ENCODE results near the gene SORL1.
"Not testable (repeated sequence)": the region's sequence is repeated elsewhere in the genome, so short reads cannot be mapped to it uniquely, and the experiment has no call there.

Gene SORL1, protein sequence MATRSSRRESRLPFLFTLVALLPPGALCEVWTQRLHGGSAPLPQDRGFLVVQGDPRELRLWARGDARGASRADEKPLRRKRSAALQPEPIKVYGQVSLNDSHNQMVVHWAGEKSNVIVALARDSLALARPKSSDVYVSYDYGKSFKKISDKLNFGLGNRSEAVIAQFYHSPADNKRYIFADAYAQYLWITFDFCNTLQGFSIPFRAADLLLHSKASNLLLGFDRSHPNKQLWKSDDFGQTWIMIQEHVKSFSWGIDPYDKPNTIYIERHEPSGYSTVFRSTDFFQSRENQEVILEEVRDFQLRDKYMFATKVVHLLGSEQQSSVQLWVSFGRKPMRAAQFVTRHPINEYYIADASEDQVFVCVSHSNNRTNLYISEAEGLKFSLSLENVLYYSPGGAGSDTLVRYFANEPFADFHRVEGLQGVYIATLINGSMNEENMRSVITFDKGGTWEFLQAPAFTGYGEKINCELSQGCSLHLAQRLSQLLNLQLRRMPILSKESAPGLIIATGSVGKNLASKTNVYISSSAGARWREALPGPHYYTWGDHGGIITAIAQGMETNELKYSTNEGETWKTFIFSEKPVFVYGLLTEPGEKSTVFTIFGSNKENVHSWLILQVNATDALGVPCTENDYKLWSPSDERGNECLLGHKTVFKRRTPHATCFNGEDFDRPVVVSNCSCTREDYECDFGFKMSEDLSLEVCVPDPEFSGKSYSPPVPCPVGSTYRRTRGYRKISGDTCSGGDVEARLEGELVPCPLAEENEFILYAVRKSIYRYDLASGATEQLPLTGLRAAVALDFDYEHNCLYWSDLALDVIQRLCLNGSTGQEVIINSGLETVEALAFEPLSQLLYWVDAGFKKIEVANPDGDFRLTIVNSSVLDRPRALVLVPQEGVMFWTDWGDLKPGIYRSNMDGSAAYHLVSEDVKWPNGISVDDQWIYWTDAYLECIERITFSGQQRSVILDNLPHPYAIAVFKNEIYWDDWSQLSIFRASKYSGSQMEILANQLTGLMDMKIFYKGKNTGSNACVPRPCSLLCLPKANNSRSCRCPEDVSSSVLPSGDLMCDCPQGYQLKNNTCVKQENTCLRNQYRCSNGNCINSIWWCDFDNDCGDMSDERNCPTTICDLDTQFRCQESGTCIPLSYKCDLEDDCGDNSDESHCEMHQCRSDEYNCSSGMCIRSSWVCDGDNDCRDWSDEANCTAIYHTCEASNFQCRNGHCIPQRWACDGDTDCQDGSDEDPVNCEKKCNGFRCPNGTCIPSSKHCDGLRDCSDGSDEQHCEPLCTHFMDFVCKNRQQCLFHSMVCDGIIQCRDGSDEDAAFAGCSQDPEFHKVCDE (N-terminal part only)

DNA sequence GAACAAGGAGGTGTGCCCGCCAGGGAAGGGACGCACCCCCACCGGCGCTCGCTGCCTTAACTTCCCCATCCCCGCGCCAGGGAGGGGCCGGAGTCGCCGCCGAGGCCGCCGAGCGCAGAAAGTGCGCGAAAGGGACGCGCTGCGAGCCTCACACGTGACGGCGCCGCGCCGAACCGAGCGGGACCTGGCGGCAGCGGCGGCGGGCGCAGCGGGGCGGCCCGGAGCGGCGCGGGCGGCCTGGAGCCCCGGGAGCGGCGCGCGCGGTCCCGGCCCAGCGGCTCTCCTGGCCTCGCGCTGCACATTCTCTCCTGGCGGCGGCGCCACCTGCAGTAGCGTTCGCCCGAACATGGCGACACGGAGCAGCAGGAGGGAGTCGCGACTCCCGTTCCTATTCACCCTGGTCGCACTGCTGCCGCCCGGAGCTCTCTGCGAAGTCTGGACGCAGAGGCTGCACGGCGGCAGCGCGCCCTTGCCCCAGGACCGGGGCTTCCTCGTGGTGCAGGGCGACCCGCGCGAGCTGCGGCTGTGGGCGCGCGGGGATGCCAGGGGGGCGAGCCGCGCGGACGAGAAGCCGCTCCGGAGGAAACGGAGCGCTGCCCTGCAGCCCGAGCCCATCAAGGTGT, at the start of gene SORL1:
Gene SORL1 (plus strand): TSS at position 329 of the 623 bp plus-strand sequence. CDS start 18 bp downstream, at position 347.
- DNase-seq: peak; percentile 44

DNA sequence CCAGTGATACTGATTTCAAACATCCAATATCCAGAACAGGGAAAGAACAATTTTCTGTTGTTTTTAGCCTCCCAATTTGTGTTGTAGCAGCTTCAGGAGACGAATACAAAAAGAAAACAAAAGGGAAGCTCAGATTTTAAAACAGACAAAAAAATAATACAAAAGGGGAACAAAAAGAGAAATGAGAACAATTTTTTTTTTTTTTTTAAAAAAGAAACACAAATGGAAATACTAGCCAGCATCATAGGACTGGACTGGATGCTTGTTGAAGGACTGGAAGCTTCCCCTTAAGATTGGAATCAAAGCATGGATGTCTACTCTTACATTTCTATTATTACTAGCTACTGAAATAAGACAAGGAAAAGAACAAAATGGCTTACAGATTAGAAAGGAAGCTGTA, 46.5 kb upstream of the SORL1 start:
- peak; percentile 57 for DNase-seq

DNA sequence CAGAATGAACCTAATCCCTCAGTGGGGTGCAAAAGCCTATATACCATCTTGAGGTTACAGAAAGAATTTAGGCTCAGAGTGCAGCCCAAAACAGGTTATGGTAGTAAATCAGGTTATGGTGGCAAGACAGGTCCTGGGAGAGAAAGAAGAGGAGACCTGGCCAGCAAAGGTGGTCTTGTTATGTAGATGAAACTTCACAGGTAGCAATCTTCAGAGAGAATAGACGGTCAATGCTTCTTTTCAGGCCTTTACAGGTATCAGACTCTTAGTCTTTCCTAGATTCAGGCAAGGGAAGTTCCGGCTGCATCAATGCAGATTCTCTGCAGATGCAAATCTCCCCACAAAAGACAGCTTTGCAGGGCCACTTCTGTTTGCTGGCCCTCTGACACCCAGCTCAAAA, 45.8 kb upstream of the SORL1 start:
- no peak for DNase-seq

DNA sequence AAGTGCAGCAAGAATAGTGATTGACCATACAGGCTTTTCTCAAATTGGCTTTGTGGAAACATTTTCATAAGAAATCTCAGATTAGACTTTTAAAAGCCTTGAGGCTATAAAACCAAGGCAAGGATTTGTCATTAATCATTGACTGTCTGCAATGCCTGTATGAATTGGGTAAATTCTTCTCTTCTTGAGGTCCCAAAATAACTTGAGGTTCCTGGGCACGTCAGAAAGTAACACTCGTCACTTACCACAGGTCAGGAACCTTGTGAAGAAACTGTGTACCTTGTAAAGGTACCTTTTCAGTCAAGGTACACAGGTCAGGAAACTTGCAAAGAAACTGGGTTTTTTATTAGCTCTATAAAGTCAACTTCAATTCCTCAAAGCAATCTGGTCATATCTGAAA, 43.3 kb upstream of the SORL1 start:
- DNase-seq: no peak

DNA sequence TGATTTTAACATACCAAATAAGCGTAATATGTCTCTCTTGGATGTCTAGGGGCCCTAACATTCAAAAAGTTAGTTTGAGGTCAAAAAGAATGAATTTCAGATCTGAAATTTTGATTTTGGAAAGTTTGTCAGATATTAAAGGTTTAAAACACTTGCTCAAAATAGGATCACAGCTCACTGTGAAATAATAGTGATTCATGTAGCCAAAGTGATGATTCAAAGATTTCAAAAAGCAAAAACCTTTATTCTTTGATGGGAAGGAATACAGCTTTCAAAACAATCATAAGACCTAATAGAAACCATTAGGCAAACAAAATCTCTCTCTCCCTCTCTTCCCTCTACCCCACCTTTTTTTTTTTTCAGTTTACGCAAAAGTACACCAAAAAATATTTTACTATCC, 42.1 kb upstream of the SORL1 start:
- DNase-seq: not testable (repeated sequence)

DNA sequence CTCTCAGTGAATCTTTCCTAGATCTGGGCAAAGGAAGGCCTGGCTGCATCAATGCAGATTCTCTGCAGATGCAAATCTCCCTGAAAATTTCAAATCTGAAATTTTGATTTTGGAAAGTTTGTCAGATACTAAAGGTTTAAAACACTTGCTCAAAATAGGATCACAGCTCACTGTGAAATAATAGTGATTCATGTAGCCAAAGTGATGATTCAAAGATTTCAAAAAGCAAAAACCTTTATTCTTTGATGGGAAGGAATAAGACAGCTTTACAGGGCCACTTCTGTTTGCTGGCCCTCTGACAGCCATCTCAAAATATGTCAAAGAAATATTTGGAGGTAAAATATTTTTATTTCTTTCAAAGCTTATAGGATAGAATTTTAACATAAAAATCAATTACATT, 40.8 kb upstream of the SORL1 start:
- not testable (repeated sequence) for DNase-seq

DNA sequence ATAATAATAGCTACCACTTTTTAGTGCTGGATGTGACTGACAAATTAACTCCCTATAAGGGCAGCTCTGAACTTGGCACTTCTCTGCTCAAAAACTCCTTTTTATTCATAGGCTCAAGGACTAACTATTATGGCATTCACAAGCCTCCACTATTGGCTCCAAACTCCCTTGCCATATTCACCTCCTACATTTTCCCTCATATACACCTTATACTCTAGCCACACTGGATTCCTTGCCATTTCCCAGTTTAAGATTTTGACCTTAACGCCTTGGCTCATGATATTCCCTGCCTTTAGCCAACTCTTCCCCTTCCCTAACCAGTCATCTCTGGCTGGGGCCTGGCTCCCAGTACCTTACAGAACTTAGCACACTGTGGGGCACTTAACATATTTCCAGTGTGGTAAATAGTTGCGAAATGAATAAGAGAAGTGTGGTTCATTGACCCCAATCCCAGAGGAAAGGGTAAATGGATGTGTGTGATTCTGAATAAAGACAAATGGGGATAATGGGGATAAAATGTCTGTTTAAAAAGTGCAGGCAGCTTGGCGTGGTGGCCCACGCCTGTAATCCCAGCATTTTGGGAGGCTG, 40.0 kb upstream of the SORL1 start:
- DNase-seq: no peak

DNA sequence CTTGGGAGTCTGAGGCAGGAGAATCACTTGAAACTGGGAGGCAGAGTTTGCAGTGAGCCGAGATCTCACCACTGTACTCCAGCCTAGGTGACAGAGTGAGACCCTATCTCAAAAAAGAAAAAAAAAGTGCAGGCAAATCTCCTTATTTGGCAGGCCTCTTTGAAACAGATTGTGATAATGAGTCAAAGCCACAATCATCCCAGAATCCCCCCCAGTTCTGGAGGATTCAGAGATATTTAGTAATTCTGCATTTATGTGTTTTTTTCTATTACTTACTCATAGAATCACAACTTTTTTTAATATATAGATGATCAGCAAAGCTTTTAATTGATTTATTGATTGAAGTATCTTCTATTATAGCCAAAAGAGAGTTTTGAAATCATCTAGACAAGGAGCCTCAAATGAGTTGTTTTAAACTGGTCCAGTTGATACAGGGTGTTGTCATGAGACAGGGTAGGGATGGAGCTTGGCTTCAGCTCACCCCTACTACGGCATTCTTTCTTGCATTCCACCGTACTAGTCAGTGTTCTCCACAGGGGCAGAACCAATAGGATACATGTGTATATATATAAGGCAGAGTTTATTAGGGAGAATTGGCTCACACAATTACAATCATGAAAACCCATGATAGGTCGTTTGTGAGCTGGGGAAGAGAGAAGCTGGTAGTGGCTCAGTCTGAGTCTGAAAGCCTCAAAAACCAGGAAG, 39.3 kb upstream of the SORL1 start:
- DNase-seq: no peak

DNA sequence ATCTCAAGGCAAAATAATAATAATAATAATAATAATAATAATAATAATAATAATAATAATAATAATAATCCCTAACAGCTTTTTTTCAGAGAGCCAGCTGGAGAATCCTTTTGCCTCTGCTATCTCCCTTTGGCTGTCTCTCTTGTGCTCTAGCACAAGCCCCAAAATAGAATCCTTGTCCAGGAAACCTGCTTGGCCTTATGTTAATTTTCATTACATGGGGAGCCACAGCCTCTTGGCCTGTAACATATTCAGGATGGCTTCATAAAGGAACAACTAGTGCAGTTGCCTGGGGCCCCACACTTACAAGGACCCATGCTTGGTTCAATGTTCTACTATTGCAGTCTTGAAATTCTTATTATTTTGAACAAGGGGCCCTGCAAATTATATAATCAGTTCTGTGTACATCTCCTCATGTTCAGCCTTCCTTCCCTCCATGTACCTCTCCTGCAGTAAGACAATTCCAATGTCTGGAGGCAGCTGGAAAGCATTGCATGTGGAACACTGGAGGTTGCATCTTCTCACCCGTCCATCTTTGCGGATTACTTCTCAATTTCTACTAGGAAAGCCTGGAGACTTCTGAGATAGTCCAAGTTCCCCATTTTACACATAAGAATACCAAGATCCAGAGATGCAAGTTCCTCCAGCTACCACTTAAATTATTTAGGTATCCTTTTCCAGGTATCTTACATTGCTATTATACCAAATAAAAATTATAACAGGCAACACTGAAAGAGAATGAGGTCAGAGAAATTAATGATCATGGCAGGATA, 37.8 kb upstream of the SORL1 start:
- DNase-seq: peak; percentile 43

DNA sequence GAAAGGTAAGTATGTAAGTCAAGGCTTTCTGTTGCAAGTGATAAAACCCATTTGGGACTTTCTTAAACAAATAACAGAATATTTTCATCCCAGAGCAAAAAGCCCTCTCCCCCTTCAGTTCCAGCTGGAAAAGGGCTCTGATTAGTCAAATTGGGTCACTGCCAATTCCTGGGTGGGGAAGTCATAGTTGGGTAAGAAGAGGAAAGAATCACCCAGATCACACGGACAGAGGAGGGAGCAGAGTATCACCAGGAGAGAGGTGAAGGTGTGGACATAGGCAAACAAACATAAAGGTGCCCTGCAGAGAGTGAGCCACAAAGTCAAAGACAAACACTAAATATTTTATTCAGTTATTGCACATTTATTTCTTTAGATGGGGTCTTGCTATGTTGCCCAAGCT, 36.3 kb upstream of the SORL1 start:
- peak; percentile 55 for DNase-seq

DNA sequence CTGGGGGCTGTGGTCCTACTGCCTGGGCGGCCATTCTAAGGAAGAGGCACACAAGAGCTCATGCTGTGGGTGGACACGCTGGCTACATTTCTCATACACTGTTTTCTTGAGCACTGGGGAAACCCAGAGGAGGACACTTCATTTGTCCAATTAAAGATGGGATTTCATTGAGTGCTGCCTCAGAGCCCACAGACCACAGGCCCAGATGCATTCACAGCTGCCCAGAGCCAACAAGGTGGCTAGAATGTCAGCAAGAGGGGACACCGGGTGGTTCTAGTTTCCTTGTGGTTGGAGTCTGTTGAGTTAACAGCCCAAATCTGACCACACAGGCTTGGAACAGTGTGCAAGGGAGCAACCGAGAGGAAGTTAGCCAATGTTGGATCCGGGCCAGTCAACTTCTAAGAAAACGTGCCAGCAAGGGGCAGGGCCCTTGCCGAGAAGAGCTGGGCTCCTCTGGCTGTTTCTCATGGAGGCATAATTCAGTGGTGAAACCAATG, 35.0 kb upstream of the SORL1 start:
- DNase-seq: peak; percentile 90

DNA sequence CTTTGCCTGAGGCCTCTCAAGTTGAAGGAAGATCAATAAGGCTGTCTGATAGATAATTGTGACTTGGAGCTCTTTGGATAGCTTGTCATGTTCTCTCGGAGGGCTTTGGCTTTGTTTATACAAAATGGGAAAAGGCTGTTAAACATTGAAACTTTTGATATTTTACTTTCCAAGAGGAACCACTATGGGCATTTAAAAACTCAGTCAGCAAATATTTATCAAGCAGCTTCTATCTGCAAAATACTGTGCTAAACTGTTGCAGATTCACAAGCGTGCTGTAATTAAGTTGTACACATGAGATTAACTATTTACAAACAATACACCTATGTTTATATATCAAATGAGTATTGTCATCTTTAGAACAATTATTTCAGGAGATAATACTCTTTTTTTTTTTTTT, 34.5 kb upstream of the SORL1 start:
- DNase-seq: no peak

DNA sequence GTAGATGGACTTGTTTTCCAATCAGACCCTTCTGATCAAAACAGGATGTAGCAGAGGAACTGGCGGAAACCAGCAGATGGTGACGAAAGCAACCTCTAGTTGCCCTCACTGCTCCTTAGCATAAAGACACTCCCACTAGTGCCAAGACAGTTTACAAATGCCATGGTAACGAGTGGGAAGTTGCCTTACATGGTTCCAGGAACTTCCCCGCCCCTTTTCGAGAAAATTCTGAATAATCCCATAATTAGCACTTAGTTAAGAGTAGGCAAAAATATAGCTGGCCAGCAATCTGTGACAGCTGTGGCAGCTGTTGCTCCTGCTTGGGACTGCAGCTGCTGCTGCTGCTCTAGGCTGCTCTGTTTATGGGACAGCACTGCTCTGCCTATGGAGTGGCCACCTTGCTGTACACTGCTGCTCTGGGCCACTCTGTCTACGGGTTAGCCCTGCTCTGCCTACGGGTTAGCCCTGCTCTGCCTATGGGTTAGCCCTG, 33.4 kb upstream of the SORL1 start:
- DNase-seq: peak; percentile 93

DNA sequence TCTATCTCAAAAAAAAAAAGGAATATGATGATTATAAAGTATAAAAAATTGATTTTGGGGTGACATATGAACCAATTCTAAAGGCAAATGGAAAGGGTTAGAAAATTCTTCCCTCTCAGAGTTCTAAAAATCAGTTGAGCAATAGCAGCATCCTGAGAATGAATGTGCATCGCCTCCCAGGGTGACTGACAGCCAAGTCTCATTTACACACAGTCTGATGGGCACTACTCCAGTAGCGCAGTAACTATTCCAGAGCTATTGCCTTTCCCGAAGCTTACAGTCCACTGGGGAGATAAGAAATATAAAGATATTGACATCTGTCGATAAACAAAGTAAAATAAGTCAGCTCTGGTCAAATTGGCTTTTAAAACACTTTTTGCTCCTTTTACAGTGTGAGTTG, 32.3 kb upstream of the SORL1 start:
- no peak for DNase-seq

DNA sequence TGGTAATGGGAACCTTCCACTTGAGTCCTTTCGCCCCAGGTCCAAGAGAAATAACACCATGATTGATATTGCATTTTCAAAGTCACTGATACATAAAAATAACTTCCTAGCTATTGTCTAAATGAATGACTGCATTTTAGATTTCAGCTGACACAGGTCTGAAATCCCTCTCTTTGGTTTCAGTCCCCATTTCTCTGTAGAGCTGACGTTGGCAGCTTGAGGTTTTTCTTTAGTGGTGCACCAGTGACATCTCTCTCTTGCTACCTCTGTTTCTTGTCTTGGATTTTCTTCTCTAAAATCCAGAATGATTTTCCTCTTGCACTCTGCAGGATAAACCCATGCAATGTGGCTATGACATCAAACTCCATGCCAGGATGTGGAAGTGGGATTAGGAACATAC, 31.7 kb upstream of the SORL1 start:
- DNase-seq: no peak

DNA sequence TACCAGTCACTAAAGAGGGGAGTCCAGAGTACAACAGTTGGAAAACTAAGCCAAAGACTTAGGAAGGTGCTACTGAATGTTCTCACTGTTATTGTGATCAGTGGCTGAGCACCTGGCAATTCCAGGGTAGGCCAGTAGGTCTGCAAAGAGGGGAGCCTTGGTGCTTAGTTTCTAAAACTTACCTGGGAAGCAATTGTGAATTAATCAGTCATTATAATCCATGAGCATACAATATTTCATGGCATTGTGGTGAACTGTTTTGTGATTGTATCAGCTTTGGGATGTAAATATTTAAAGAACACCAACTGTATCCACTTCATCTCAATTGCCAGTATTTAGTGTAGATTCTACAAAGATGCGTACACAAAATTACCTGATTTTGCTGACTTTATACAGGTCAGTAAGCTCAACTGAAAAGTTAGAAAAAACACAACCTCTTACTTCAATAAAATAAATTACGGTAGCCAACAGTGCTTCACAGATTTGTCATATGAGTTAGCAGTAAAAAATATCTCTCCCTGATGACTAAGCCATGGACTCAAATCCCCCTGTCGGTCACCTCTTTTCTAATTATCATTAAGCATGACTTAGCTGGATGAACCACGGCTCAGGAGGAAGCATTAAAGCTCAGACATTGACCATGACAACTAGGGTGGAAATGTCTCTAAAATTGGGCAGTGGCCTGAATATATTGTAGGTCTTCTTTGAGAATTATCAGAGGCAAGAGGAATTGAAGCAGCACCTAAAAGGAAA, 30.8 kb upstream of the SORL1 start:
- DNase-seq: peak; percentile 70

DNA sequence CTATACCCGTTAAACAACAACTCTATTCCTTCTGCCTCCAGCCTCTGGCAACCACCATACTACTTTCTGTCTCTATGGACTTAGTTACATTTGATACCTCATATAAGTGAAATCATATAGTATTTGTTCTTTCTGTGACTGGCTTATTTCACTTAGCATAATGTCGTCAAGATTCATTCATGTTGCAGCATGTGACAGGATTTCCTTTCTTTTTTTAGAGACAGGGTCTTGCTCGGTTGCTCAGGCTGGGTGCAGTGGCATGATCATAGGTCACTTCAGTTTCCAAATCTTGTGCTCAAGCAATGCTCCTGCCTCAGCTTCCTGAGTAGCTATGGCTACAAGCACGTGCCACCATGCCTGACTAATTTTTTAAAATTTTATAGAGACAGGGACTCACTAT, 29.4 kb upstream of the SORL1 start:
- peak; percentile 62 for DNase-seq

DNA sequence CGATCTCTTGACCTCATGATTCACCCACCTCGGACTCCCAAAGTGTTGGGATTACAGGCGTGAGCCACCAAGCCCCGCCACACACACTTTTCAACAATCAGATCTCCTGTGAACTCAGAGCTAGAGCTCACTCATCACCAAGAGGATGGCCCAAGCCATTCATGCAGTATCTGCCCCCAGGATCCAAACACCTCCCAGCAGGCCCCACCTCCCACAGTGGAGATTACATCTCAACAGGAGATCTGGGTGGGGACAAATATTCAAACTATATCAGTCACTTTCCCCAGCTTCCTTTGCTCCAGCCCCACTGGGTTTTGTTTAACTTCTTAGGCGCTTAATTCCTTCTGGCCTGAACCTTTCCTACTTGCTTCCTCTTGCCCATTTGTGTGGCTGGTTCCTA, 26.3 kb upstream of the SORL1 start:
- DNase-seq: no peak
